IMR-90 (cell line): ENCODE results near the gene ELP4. TPM values are rescaled to one million over a fixed set of nuclear protein-coding genes. Genes with fewer than 3 reads are reported as not detected.

Experiments
- ATAC-seq: fragments of 200-7000 bp; cut with Tn5 transposase; 2 replicates; pipeline ENCODE4 v1.9.1; 2020; ENCODE audit warnings: low read depth, mild to moderate bottlenecking, moderate library complexity
- BruUV-seq: library from RNA; stranded (reverse); fragments of 400-500 nt; replicated peaks from 2 replicates; lab custom pipeline; 2021; lab: Mats Ljungman, UMichigan
- CTCF ChIA-PET: fragments of 300-600 bp; formaldehyde crosslinking; extraction: SDS; loops from one replicate; lab custom pipeline; 2021; ENCODE audit warnings: antibody characterized with exemption; lab: Yijun Ruan, JAX
- POLR2A ChIA-PET: fragments of 300-600 bp; sonication (Branson Sonifier 250); formaldehyde crosslinking; loops from one replicate; lab custom pipeline; 2022; ENCODE audit warnings: antibody characterized with exemption; ENCODE audit not compliant: unreplicated experiment; lab: Charles Lee
- DNase-seq: peaks from one replicate; pipeline ENCODE4 v3.0.0; 2013
- H2AFZ ChIP-seq: replicated peaks from 2 replicates; pipeline ENCODE3; 2013; ENCODE audit warnings: low read length, mild to moderate bottlenecking; ENCODE audit not compliant: poor library complexity
- H2AK5ac ChIP-seq: 2 replicates; pipeline ENCODE4 v1.6.1; 2013; ENCODE audit warnings: low read depth, low read length, inconsistent platforms
- H2AK9ac ChIP-seq: replicated peaks from 2 replicates; pipeline ENCODE3; 2013; ENCODE audit warnings: mild to moderate bottlenecking, low read depth, low read length, moderate library complexity; ENCODE audit not compliant: poor library complexity
- H2BK120ac ChIP-seq: 2 replicates; pipeline ENCODE4 v1.6.1; 2013; ENCODE audit warnings: low read depth, low read length, inconsistent platforms
- H2BK15ac ChIP-seq: 3 replicates; pipeline ENCODE4 v1.6.1; 2013; ENCODE audit warnings: low read depth, low read length, inconsistent platforms
- H2BK20ac ChIP-seq: 2 replicates; pipeline ENCODE4 v1.6.1; 2013; ENCODE audit warnings: low read depth, mild to moderate bottlenecking, inconsistent platforms, low read length, moderate library complexity
- H2BK5ac ChIP-seq: 2 replicates; pipeline ENCODE4 v1.6.1; 2013; ENCODE audit warnings: mild to moderate bottlenecking, low read depth, low read length, inconsistent platforms; ENCODE audit not compliant: poor library complexity, severe bottlenecking
- H3K14ac ChIP-seq: replicated peaks from 2 replicates; pipeline ENCODE4 v1.6.1; 2013; ENCODE audit warnings: low read depth, low read length, inconsistent platforms
- H3K18ac ChIP-seq: 2 replicates; pipeline ENCODE4 v1.6.1; 2013; ENCODE audit warnings: low read depth, low read length, control low read depth
- H3K23ac ChIP-seq: 2 replicates; pipeline ENCODE4 v1.6.1; 2013; ENCODE audit warnings: low read depth, low read length, inconsistent platforms
- H3K27ac ChIP-seq: 2 replicates; pipeline ENCODE4 v1.5.1; 2013; ENCODE audit warnings: mild to moderate bottlenecking, control low read depth, low read length; ENCODE audit not compliant: insufficient read depth
- H3K27me3 ChIP-seq: 2 replicates; pipeline ENCODE4 v1.6.1; 2013; ENCODE audit warnings: low read length; ENCODE audit not compliant: control insufficient read depth, insufficient read depth
- H3K36me3 ChIP-seq: 2 replicates; pipeline ENCODE4 v1.6.1; 2013; ENCODE audit warnings: low read length, mixed read lengths; ENCODE audit not compliant: control insufficient read depth, insufficient read depth
- H3K4ac ChIP-seq: 2 replicates; pipeline ENCODE4 v1.6.1; 2013; ENCODE audit warnings: low read depth, low read length, inconsistent platforms
- H3K4me1 ChIP-seq: 2 replicates; pipeline ENCODE4 v1.6.1; 2013; ENCODE audit warnings: low read length, mixed read lengths; ENCODE audit not compliant: control insufficient read depth, insufficient read depth
- H3K4me2 ChIP-seq: 2 replicates; pipeline ENCODE4 v1.6.1; 2013; ENCODE audit warnings: low read depth, mild to moderate bottlenecking, control low read depth, low read length, moderate library complexity
- H3K4me3 ChIP-seq: 2 replicates; pipeline ENCODE4 v1.5.1; 2013; ENCODE audit warnings: low read depth, mild to moderate bottlenecking, control low read depth, low read length, moderate library complexity; ENCODE audit not compliant: insufficient read depth
- H3K56ac ChIP-seq: 2 replicates; pipeline ENCODE4 v1.6.1; 2013; ENCODE audit warnings: low read length, inconsistent platforms; ENCODE audit not compliant: insufficient read depth; ENCODE audit errors: extremely low read depth
- H3K79me1 ChIP-seq, 2 experiments: 2 replicates each; pipeline ENCODE4 v1.6.1; 2013; ENCODE audit warnings: low read length in 2 of 2, inconsistent platforms in 1 of 2, low read depth in 1 of 2
- H3K9ac ChIP-seq: 2 replicates; pipeline ENCODE4 v1.6.1; 2013; ENCODE audit warnings: low read depth, low read length, control low read depth
- H3K9me1 ChIP-seq: 2 replicates; pipeline ENCODE4 v1.6.1; 2013; ENCODE audit warnings: low read length, inconsistent platforms; ENCODE audit not compliant: insufficient read depth
- H3K9me3 ChIP-seq: 2 replicates; pipeline ENCODE4 v1.6.1; 2013; ENCODE audit warnings: low read length; ENCODE audit not compliant: control insufficient read depth, insufficient read depth
- H4K20me1 ChIP-seq: 2 replicates; pipeline ENCODE4 v1.6.1; 2013; ENCODE audit warnings: low read length, inconsistent platforms; ENCODE audit not compliant: insufficient read depth
- H4K5ac ChIP-seq: 2 replicates; pipeline ENCODE4 v1.6.1; 2013; ENCODE audit warnings: mild to moderate bottlenecking, low read depth, low read length, control low read depth
- H4K8ac ChIP-seq, 2 experiments: 2 replicates each; pipeline ENCODE4 v1.6.1; 2013; ENCODE audit warnings: low read depth in 2 of 2, low read length in 2 of 2, control low read depth in 1 of 2, inconsistent platforms in 1 of 2
- H4K91ac ChIP-seq: 2 replicates; pipeline ENCODE4 v1.6.1; 2013; ENCODE audit warnings: low read depth, low read length, inconsistent platforms; ENCODE audit not compliant: insufficient read depth
- BHLHE40 ChIP-seq: fragments of 150-350 bp; IDR thresholded peaks from 2 replicates; pipeline ENCODE4 v1.6.1; 2016; ENCODE audit warnings: mild to moderate bottlenecking, low read depth, low read length
- CHD1 ChIP-seq: IDR thresholded peaks from 2 replicates; pipeline ENCODE4 v1.6.1; 2012; ENCODE audit warnings: low read depth, low read length, improper control_type of control experiment
- MAZ ChIP-seq: IDR thresholded peaks from 2 replicates; pipeline ENCODE4 v1.6.1; 2012; ENCODE audit warnings: low read depth, mild to moderate bottlenecking, low read length, improper control_type of control experiment, moderate library complexity, borderline replicate concordance
- MXI1 ChIP-seq: IDR thresholded peaks from 2 replicates; pipeline ENCODE4 v1.6.1; 2012; ENCODE audit warnings: low read depth, mild to moderate bottlenecking, low read length, moderate library complexity, borderline replicate concordance
- NFE2L2 ChIP-seq: fragments of 150-350 bp; IDR thresholded peaks from 2 replicates; pipeline ENCODE4 v1.6.1; 2016; ENCODE audit warnings: low read depth, mild to moderate bottlenecking, low read length
- POLR2A ChIP-seq: IDR thresholded peaks from 2 replicates; pipeline ENCODE4 v1.6.1; 2012; ENCODE audit warnings: mild to moderate bottlenecking, low read depth, low read length
- RCOR1 ChIP-seq: IDR thresholded peaks from 2 replicates; pipeline ENCODE4 v1.6.1; 2012; ENCODE audit warnings: mild to moderate bottlenecking, low read length, improper control_type of control experiment; ENCODE audit not compliant: insufficient replicate concordance
- RFX5 ChIP-seq: IDR thresholded peaks from 2 replicates; pipeline ENCODE4 v1.8.0; 2012; ENCODE audit warnings: low read depth, mild to moderate bottlenecking, low read length, moderate library complexity
- SMC3 ChIP-seq: fragments of 150-350 bp; IDR thresholded peaks from 2 replicates; pipeline ENCODE4 v1.6.1; 2016; ENCODE audit warnings: low read depth, mild to moderate bottlenecking, antibody characterized with exemption, low read length, moderate library complexity
- WGBS, 2 experiments: methylation state at CpG; one replicate each; pipeline versions ENCODE4 v1.1.5 to v1.1.7; 2013; ENCODE audit warnings: missing lambda C conversion rate in 2 of 2; ENCODE audit not compliant: insufficient read length in 1 of 2; ENCODE audit errors: extremely low coverage in 2 of 2; 5-methylcytosine and 5-hydroxymethylcytosine counted together
- dilution Hi-C: fragments of 300-500 bp; cut with HindIII; formaldehyde crosslinking; loops from one replicate; pipeline ENCODE4 v1.14.3; 2018; ENCODE audit warnings: low sequenced_read_pairs; ENCODE audit not compliant: unreplicated experiment
- in situ Hi-C: fragments of 300-500 bp; cut with MboI; formaldehyde crosslinking; loops from 3 replicates; pipeline ENCODE4 v1.14.3; 2019; ENCODE audit warnings: low sequenced_read_pairs, inconsistent platforms, mixed read lengths
- intact Hi-C: fragments of 100-400 bp; cut with micrococcal nuclease; formaldehyde crosslinking; loops from 2 replicates; pipeline ENCODE4 v1.10.0; 2022
- polyA plus RNA-seq, 3 experiments: library from polyadenylated mRNA; depleted of rRNA; stranded (reverse); fragments of >200 nt; gene quantifications; 2 replicates each; pipeline ENCODE4 v1.2.3, GENCODE V29; 2012; ENCODE audit warnings: low replicate concordance in 1 of 3
- total RNA-seq: library from RNA; depleted of rRNA; stranded (reverse); fragments of >200 nt; gene quantifications from 2 replicates; pipeline ENCODE4 v1.2.3, GENCODE V29; 2012
- TF ChIP-seq, protein P1 (sequence below): conservative IDR thresholded peaks from 2 replicates; pipeline ENCODE4 v1.5.1; 2012; ENCODE audit warnings: mild to moderate bottlenecking, low read depth, low read length, improper control_type of control experiment
- TF ChIP-seq, protein P2 (sequence below): fragments of 150-350 bp; IDR thresholded peaks from 2 replicates; pipeline ENCODE4 v1.6.1; 2016; ENCODE audit warnings: low read depth, mild to moderate bottlenecking, low read length, moderate library complexity, borderline replicate concordance

The ELP4 gene
- total and polyA plus RNA-seq, 2 of the 4 experiments (the other 2 are of a cell fraction): 8.4 to 20.4 TPM

DNA sequence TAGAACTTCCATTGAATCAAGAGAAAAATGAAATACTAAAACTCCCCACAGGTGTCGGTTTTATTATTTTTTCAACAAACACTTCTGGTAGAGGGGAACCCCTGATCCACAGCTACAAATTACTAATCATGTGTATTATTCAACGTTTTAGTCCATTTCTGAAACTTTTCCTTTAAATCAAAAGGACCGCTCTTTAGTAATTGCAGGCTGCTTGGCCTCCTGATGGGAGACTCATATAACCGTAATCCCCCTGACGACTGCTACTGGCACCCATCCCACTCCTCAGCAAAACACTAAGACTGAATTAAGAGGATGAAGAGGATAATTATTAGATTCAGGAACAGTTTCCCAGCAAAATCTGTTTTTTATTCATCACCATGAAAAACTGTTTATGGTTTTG is 255.2 kb downstream of the ELP4 start:
- Histone ChIP-seq H2AFZ (no peak overlapping the region), H3K4me3 (no peak overlapping the region), H2BK20ac (no peak overlapping the region), H3K56ac (no peak overlapping the region), H3K4ac (no peak overlapping the region), H3K27me3 (no peaks in the 10 kb centered on the region), H2BK120ac (no peak overlapping the region), H3K79me1 (no peaks in the 10 kb centered on the region), H3K23ac (no peak overlapping the region), H3K27ac (no peak overlapping the region), H2BK15ac (no peak overlapping the region), H4K91ac (no peak overlapping the region), H3K9me1 (no peaks in the 10 kb centered on the region), H3K14ac (no peak overlapping the region), H4K20me1 (no peaks in the 10 kb centered on the region), H3K18ac (no peak overlapping the region), H4K8ac (no peak overlapping the region), H3K4me2 (no peak overlapping the region), H3K9ac (no peak overlapping the region), H3K4me1 (no peaks in the 10 kb centered on the region), H4K5ac (no peak overlapping the region), H3K36me3 (no peaks in the 10 kb centered on the region), H2BK5ac (no peak overlapping the region), H3K9me3 (no peaks in the 10 kb centered on the region), H2AK5ac (no peak overlapping the region), H2AK9ac (no peak overlapping the region)
- TF ChIP-seq RCOR1 (no peak), NFE2L2 (no peak), CHD1 (no peak), RFX5 (no peak), BHLHE40 (no peak), MXI1 (no peak), MAZ (no peak), POLR2A (no peak), SMC3 (no peak)
- TF ChIP-seq, protein P1, sequence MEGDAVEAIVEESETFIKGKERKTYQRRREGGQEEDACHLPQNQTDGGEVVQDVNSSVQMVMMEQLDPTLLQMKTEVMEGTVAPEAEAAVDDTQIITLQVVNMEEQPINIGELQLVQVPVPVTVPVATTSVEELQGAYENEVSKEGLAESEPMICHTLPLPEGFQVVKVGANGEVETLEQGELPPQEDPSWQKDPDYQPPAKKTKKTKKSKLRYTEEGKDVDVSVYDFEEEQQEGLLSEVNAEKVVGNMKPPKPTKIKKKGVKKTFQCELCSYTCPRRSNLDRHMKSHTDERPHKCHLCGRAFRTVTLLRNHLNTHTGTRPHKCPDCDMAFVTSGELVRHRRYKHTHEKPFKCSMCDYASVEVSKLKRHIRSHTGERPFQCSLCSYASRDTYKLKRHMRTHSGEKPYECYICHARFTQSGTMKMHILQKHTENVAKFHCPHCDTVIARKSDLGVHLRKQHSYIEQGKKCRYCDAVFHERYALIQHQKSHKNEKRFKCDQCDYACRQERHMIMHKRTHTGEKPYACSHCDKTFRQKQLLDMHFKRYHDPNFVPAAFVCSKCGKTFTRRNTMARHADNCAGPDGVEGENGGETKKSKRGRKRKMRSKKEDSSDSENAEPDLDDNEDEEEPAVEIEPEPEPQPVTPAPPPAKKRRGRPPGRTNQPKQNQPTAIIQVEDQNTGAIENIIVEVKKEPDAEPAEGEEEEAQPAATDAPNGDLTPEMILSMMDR: no peak
- TF ChIP-seq, protein P2, sequence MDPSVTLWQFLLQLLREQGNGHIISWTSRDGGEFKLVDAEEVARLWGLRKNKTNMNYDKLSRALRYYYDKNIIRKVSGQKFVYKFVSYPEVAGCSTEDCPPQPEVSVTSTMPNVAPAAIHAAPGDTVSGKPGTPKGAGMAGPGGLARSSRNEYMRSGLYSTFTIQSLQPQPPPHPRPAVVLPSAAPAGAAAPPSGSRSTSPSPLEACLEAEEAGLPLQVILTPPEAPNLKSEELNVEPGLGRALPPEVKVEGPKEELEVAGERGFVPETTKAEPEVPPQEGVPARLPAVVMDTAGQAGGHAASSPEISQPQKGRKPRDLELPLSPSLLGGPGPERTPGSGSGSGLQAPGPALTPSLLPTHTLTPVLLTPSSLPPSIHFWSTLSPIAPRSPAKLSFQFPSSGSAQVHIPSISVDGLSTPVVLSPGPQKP: no peak
- in situ Hi-C loops: no loop called here
- no peak for ATAC-seq
- intact Hi-C loops: no loop called here
- WGBS, 2 experiments: 100% methylated on average over 1 of the region's 5 CpGs; no CpG with 5 or more reads in 1 of the 2 experiments
- dilution Hi-C loops: no loop called here
- ChIA-PET POLR2A (interaction anchor here (0.6 kb wide), 1 partner anchor 83 kb away, joined by 4 read pairs; no protein-coding TSS in a partner anchor), CTCF (interaction anchor here (0.6 to 0.9 kb wide), 2 partner anchors 13 to 140 kb away, joined by 3 read pairs; no protein-coding TSS in a partner anchor)
- no peak for DNase-seq
- no TSS peak for BruUV-seq
